Measurements from ENCODE around the gene MANEAL. TPM values are rescaled to one million over a fixed set of nuclear protein-coding genes. Genes with fewer than 3 reads are reported as not detected.
A peak's percentile ranks its signal among the peaks of the same experiment; 100 is the strongest.

MANEAL gene
- total RNA-seq, 1 experiment from 2014 or later: 8.2 TPM

DNA sequence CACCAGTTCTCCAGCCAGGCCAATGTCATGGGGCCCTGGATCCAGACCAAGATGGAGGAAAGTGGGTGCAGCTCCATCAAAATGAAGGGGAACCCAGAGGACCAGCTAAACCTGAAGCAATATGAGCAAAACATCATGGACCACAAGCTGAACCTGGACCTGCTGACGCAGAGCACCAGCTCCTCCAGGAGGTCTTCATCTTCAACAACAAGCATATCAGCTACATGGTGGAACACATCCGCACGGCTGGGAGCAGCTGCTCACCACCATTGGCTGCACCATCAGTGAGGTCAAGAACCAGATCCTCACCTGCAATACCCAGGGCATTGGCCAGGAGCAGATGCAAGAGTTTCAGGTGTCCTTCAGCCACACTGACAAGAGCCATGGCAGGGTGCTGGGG lies 15.0 kb upstream of the MANEAL start:
- DNase-seq (ENCODE audit: low read depth): no peak

DNA sequence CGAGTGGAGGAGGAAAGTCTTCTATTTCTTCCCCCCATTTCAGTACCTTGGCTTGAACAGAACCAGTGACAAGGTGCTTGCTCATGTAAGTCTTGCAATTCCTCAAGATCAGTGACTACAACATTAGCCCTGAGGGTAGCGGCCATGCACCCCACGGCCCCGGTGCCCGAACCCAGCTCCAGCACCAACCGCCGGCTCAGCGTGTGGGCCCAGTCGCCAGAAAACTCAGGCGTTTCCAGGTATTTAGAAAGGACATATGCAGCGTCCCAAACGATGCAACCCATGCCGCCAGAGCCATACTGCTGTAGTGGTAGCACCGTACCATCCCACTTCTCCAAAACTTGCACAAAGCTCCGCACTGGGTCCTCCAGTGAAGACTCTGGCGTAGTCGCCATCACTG lies 11.2 kb upstream of the MANEAL start:
- no peak for DNase-seq (ENCODE audit: low read depth)

DNA sequence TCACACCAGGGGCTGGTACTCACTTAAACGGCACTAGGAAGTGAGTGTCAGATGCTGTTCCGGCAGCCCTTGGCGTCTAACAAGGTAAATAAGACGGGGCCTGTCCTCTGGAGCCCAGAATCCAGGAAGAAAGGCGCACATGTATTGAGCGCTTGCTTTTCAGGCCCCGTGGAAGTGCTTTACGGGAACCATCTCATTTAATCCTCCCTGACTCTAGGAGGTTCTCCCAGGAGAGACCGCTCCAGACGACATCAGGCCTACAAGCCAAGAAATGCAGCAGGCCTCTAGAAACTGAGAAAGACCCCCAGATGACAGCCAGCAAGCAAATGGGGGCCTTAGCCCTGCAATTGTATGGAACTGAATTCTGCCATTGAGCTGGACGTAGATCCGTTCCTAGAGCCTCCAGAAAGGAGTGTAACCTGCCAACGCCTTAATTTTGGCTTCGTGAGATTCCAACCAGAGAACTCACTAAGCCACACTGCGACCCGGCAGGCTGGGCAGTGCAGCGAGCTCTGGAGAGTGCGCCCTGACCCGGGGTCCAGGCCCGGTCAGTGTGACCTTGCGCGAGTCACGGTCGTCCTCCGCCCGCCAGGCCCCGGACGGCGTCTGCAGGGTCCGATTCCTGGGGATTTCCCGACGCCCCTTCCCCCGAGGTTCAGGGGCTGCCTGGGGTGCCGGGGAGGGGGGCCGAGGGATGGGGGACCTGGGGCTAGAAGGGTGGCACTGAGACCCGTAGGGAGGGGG lies 532 bp upstream of the MANEAL start:
- no peak for DNase-seq (ENCODE audit: low read depth)

GRCh38 chr1:37794372-37795339 lies 1.0 kb downstream of the MANEAL start:
- DNase-seq (ENCODE audit: low read depth): no peak

DNA sequence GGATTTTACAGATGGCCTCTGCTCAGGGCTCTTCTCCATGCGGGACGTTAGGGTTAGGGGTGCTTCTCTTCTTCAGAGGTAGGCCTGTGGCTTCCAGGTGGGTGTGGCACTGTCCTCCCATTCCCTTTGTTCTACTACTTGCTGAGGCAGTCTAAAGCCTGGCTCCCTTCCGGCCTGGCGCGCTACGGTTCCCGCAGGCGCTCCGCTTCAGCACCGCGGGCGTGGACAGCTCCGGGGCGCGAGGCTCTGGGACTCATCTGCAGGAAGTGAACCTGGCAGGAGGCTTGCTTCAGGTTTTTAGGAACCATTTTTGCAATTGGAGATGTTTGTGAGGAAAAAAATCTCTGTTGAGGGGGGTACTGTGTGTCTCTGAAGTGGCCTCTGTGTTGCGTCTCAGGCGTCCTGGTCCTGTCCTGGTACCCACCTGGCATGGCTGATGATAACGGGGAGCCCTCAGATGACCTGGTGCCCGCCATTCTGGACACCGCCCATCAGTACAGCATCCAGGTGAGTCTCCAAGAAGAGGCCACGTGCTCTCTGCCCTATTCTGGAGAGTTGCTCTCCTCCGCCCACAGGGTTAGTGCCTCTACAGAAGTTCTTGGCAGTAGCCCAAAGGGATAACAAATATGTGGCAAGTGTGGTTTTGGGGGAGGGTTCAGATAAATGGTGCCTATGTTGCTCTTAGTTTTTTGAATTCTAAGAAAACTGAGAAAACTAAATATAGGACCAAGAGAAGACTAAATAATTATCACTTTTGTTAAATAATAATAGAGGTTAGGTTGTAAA lies 1.9 kb downstream of the MANEAL start:
- DNase-seq (ENCODE audit: low read depth): peak; percentile 18

GRCh38 chr1:37797750-37798345 lies 4.2 kb downstream of the MANEAL start:
- peak; percentile 52 for DNase-seq (ENCODE audit: low read depth)

DNA sequence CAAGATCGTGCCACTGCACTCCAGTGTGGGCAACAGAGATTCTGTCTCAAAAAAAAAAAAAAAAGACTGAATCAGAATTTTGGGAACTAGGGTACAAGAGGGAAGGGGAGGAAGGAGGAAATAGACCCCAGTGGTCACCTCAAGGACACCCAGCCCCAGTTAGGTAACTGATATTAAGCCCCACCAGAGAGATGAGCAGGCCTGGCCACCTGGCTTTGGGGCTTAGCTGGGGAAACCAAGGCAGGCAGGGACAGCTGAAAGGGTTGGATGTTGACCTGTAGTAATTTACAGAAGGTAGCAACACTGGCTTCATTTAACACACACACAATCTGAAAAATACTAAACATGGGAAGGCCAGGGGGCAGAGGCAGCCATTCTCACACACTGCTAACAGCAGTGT lies 8.8 kb downstream of the MANEAL start:
- no peak for DNase-seq (ENCODE audit: low read depth)

- no peak for DNase-seq (ENCODE audit: low read depth)
Measured at GRCh38 chr1:37807220-37807554, 13.5 kb downstream of the MANEAL start.

GRCh38 chr1:37807555-37808368 lies 14.1 kb downstream of the MANEAL start, which contains the start of the genes C1orf122 and YRDC:
Gene C1orf122 (plus strand): TSS chr1:37807790. CDS start chr1:37808405, 615 bp downstream.
Gene YRDC (minus strand): TSS chr1:37808208. CDS start chr1:37808180, 28 bp downstream.
- DNase-seq (ENCODE audit: low read depth): peak; percentile 92

DNA sequence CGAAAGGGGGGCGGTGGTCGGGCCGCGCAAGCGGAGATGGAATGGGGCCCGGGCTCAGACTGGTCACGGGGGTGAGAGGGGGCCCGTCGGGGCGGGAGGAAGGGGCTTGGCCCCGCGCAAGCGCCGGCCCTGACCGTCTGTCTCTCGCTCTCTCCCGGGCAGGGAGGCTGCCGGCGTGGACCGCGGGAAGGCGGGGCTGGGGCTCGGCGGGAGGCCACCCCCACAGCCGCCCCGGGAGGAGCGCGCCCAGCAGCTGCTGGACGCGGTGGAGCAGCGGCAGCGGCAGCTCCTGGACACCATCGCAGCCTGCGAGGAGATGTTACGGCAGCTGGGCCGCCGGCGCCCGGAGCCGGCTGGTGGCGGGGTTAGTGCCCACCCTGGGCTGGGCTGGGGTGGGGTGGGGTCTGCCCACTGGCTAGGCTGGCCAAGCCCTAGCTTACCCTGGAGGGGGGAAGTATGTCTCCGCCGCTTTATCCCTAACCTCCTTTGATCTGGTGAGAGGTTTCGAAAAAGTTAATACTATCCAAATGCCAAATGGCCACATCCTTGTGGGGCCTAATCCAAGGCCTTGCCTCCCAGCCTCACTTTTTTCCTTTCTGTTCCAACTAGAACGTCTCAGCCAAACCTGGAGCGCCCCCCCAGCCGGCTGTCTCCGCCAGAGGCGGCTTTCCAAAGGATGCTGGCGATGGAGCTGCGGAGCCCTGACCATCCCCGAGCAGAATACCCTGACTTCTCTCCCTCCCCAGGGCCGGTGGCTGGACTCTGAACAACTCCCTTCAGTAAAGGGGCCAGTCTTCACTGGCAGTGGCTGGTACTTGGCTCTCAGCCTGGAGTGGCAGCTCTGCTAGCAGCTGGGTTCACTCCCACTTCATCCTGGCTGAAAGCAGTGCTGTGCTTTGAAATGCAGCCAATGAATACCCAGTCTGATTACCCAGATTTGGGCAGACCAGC lies 15.0 kb downstream of the MANEAL start:
- DNase-seq (ENCODE audit: low read depth): peak; percentile 80

GRCh38 chr1:37809942-37810341 lies 16.3 kb downstream of the MANEAL start:
- no peak for DNase-seq (ENCODE audit: low read depth)

DNA sequence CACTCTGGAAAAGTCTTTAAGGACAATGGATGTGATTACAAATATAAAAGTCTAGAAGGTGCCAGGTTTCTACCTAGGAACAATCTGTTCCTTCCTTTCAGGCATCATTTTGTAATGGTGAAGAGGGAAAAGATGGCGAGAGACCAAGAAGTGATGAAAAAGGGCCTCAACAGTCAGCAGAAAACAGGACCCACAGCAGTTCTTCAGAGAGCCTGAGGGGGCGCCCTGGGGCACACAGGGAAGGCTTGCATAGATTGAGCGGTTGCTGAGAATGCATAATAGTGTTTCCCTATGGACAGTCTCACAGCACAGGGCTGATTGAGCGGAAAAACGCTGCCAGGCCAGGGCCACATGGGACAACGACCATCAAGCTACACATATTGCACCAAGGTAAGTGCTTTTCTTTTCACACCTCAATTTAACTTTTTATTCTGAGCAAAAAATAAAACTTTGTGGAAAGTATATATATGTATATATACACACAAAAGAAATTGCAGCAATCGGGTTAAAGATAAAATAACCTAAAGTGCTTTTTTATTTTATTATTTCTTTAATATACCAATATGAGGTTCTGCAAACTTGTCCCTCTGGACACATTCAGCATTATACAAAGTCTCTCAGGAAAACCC lies 17.5 kb downstream of the MANEAL start:
- peak; percentile 76 for DNase-seq (ENCODE audit: low read depth)

DNA sequence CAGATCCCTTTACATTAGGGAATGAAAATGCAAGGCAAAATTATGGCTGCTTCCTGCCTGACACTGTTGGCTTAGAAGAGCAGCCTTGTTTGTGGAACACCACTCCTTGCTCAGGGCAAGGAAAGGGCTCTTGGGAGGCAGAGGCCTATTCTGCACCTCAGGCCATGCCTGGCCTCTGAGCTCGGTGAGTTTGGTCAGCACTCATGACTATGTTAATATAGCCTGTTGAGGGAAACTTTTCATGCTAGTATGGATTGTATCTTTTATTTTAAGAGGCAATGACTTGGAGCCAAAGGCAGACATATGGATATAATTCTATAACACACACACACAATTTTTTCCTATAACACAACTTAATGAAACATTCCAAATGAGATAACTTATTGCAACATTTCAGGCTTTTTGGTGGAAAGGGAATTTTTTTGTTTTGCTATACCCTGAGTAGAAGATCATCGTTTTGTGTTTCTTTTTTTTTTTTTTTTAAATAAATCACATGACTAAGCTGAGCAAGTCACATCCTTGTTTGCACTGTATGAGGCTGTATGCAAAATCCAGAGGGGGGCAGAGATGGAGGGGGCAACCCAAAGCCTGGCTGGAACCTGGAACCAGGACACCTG lies 20.0 kb downstream of the MANEAL start:
- DNase-seq (ENCODE audit: low read depth): no peak

DNA sequence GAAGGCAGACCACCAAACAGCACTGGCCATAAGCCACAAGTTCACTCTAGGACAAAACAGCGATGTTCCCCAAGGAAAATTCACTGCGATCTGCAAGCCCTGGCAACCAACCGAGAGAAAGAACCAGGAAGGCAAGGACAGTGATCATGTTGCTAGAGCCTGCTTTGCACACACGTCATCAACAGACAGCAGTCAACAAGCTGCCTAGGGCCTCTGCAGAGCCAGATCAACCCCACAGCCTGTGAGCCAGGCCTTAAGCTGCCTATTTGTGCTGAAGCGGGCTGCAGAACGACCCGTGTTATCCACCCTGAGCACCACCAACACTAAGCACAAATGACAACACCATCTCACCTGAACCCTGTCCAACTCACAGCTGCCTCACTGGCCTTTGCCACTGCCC lies 20.6 kb downstream of the MANEAL start:
- no peak for DNase-seq (ENCODE audit: low read depth)

- DNase-seq (ENCODE audit: low read depth): no peak
Measured at GRCh38 chr1:37817481-37817880, 23.8 kb downstream of the MANEAL start.

DNA sequence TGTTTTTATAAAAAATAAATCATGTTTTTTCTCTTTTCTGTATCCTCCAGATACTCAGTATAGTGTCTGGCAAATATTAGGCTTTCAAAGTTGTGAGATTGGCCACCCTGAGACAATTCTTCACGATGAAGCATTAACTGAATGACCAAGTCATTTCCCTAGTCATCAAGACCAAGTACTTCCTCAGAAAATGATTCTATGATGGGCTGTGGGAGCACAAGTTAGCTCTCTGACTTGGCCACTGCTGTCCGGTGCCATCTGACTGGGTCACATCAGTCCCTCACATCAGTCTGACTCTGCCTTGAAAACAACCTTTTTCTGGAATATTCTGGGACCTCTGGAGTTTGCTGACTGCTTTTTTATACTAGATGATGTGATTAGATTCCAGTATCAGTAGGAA lies 27.8 kb downstream of the MANEAL start:
- no peak for DNase-seq (ENCODE audit: low read depth)

DNA sequence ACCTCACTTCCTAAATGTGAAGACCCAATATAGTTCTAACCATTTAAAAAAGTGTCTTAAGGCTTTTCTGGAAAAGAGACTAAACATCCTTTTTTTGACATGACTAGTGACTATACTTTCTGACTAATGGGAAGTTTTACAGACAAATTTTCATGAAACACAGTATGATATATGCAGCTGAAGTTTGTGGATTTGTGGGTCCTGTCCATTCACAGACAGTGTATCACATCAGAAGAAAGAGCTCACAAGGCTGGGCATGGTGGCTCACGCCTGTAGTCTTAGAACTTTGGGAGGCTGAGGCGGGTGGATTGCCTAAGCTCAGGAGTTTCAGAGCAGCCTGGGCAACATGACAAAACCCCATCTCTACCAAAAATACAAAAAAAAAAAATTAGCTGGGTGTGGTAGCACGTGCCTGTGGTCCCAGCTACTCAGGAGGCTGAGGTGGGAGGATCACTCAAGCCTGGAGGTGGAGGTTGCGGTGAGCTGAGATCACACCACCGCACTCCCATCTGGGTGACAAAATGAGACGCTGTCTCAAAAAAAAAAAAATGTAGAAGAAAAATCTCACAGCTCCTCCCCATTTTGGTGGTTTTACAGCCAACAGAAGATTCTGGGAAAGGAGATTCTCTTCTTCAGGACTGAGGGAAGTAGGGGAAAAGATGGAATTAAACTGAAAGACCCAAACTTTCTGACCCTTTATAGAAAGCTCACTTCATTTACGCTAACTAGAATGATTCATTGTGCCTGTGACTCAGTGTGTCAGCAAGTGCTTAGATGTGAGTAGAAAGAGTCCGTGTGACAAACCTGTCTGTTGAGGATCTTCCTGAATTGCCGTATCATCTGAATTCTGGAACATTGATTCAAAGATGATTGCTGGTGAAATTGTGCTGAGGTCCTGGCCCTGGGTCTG lies 29.5 kb downstream of the MANEAL start:
- no peak for DNase-seq (ENCODE audit: low read depth)

DNA sequence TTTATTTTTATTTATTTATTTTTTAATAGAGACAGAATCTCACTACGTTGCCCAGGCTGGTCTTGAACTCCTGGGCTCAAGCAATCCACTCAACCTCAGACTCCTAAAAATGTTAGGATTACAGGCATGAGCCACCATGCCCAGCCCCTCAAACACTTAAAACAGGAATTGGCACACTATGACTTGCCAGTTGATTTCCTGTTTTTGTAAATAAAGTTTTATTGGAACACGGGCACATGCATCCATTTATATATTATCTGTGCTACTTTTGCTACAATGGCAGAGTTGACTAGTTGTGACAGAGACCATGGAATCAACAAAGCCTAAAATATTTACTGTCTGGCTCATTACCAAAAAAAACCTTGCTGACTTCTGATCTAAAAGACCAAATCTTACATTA lies 30.4 kb downstream of the MANEAL start:
- no peak for DNase-seq (ENCODE audit: low read depth)

All from RPMI7951 (cell line).